SK-N-SH (cell line): Measurements from ENCODE around the gene CDS1.

ENCODE experiments used
- FOSL2 ChIP-seq: IDR thresholded peaks from 2 replicates; pipeline ENCODE4 v1.4.0; 2012; ENCODE audit warnings: low read depth, mild to moderate bottlenecking, moderate library complexity, borderline replicate concordance
- RFX5 ChIP-seq: IDR thresholded peaks from 2 replicates; pipeline ENCODE4 v1.6.1; 2012; ENCODE audit warnings: mild to moderate bottlenecking, improper control_type of control experiment, low read length
- TCF12 ChIP-seq: IDR thresholded peaks from 2 replicates; pipeline ENCODE4 v1.4.0; 2012
- TEAD4 ChIP-seq: IDR thresholded peaks from 2 replicates; pipeline ENCODE4 v1.4.0; 2012; ENCODE audit warnings: mild to moderate bottlenecking, borderline replicate concordance; ENCODE audit not compliant: insufficient read depth
- TF ChIP-seq, protein P1 (sequence below): fragments of 200-600 bp; sonication (generic); IDR thresholded peaks from 2 replicates; pipeline ENCODE4 v1.6.1; 2017; ENCODE audit warnings: antibody characterized with exemption, mild to moderate bottlenecking, moderate library complexity
- TF ChIP-seq, protein P2 (sequence below): IDR thresholded peaks from 2 replicates; pipeline ENCODE4 v1.4.0; 2012; ENCODE audit warnings: low read depth, borderline replicate concordance
- TF ChIP-seq, protein P3 (sequence below): IDR thresholded peaks from 2 replicates; pipeline ENCODE4; 2012
- TF ChIP-seq, protein P4 (sequence below): fragments of 150-350 bp; IDR thresholded peaks from 2 replicates; pipeline ENCODE4 v1.6.1; 2017; ENCODE audit warnings: antibody characterized with exemption, low read length, low read depth, borderline replicate concordance

DNA sequence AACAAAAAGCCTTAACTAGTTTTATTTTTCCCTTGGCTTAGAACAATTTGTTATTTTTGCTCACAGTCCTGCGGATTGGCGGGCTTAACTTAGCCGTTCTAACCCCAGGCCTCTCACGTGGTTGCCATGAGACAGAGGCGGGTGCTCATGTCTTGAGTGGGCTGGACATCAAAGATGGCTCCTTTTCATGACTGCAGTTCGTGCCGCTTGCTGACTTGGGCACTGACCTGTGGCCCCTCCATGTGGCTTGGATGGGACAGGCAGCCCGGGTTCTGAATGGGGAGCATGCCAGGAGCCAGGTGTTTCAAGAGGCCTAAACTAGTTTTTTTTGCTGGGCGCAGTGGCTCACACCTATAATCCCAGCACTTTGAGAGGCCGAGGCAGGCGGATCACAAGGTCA is 40.7 kb downstream of the CDS1 start:
- TF ChIP-seq RFX5 (no peak), TCF12 (no peak), TEAD4 (no peak), FOSL2 (no peak)
- TF ChIP-seq, protein P1, sequence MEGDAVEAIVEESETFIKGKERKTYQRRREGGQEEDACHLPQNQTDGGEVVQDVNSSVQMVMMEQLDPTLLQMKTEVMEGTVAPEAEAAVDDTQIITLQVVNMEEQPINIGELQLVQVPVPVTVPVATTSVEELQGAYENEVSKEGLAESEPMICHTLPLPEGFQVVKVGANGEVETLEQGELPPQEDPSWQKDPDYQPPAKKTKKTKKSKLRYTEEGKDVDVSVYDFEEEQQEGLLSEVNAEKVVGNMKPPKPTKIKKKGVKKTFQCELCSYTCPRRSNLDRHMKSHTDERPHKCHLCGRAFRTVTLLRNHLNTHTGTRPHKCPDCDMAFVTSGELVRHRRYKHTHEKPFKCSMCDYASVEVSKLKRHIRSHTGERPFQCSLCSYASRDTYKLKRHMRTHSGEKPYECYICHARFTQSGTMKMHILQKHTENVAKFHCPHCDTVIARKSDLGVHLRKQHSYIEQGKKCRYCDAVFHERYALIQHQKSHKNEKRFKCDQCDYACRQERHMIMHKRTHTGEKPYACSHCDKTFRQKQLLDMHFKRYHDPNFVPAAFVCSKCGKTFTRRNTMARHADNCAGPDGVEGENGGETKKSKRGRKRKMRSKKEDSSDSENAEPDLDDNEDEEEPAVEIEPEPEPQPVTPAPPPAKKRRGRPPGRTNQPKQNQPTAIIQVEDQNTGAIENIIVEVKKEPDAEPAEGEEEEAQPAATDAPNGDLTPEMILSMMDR = no peak
- TF ChIP-seq, protein P2, sequence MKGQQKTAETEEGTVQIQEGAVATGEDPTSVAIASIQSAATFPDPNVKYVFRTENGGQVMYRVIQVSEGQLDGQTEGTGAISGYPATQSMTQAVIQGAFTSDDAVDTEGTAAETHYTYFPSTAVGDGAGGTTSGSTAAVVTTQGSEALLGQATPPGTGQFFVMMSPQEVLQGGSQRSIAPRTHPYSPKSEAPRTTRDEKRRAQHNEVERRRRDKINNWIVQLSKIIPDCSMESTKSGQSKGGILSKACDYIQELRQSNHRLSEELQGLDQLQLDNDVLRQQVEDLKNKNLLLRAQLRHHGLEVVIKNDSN = no peak
- TF ChIP-seq, protein P3, sequence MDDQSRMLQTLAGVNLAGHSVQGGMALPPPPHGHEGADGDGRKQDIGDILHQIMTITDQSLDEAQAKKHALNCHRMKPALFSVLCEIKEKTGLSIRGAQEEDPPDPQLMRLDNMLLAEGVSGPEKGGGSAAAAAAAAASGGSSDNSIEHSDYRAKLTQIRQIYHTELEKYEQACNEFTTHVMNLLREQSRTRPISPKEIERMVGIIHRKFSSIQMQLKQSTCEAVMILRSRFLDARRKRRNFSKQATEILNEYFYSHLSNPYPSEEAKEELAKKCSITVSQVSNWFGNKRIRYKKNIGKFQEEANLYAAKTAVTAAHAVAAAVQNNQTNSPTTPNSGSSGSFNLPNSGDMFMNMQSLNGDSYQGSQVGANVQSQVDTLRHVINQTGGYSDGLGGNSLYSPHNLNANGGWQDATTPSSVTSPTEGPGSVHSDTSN = no peak
- TF ChIP-seq, protein P4, sequence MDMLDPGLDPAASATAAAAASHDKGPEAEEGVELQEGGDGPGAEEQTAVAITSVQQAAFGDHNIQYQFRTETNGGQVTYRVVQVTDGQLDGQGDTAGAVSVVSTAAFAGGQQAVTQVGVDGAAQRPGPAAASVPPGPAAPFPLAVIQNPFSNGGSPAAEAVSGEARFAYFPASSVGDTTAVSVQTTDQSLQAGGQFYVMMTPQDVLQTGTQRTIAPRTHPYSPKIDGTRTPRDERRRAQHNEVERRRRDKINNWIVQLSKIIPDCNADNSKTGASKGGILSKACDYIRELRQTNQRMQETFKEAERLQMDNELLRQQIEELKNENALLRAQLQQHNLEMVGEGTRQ = no peak
